Body of pancreas (tissue), 4 donors: ENCODE measurements around the gene SBSN. TPM values are rescaled to one million over a fixed set of nuclear protein-coding genes. Genes with fewer than 3 reads are reported as not detected.

ENCODE experiments used
- ATAC-seq: fragments of 150-250 bp; one replicate; pipeline ENCODE4 v1.9.1; 2016
- DNase-seq, 4 donors: peaks; one replicate each; pipeline ENCODE4 v3.0.0-alpha.2; 2019
- H3K27ac ChIP-seq, 4 donors: fragments of 200-600 bp; sonication (generic); 1 replicate in 3 of 4; 2 replicates in 1 of 4; pipeline versions ENCODE4 v1.5.1 to v1.6.1; 2016 to 2019; ENCODE audit warnings: mild to moderate bottlenecking in 1 of 4, mixed read lengths in 1 of 4, moderate library complexity in 1 of 4
- H3K27me3 ChIP-seq, 2 donors: fragments of 200-600 bp; sonication (generic); one replicate each; pipeline ENCODE4 v1.6.0; 2016; ENCODE audit warnings: mild to moderate bottlenecking in 1 of 2
- H3K36me3 ChIP-seq, 2 donors: fragments of 200-600 bp; sonication (generic); replicated peaks in 1 of 2; 2 replicates each; pipeline ENCODE4 v1.5.1; 2016; ENCODE audit warnings: low read depth in 2 of 2; ENCODE audit not compliant: insufficient read depth in 1 of 2
- H3K4me1 ChIP-seq: fragments of 200-600 bp; sonication (generic); one replicate; pipeline ENCODE4 v1.6.0; 2016
- H3K4me3 ChIP-seq, 2 donors: fragments of 200-600 bp; sonication (generic); 1 replicate in 1 of 2; 2 replicates in 1 of 2; pipeline ENCODE4 v1.5.1; 2016 to 2019
- H3K9me3 ChIP-seq, 3 donors: fragments of 200-600 bp; sonication (generic); 1 replicate in 2 of 3; 2 replicates in 1 of 3; pipeline ENCODE4 v1.5.1; 2016
- POLR2A ChIP-seq, 3 donors: fragments of 450-650 bp; IDR thresholded peaks; one replicate each; pipeline ENCODE4 v1.6.1; 2016; ENCODE audit warnings: antibody characterized with exemption in 3 of 3, mild to moderate bottlenecking in 2 of 3
- WGBS, 2 donors: methylation state at CpG; one replicate each; pipeline ENCODE4 v1.1.5; 2017; 5-methylcytosine and 5-hydroxymethylcytosine counted together
- intact Hi-C: fragments of 100-400 bp; cut with DNase I; formaldehyde crosslinking; loops from one replicate; pipeline ENCODE4 v1.15.1; 2023
- total RNA-seq, 2 donors: library from RNA; depleted of rRNA; stranded (reverse); fragments of >200 nt; gene quantifications; one replicate each; pipeline ENCODE4 v1.1.0, GENCODE V29; 2016
- TF ChIP-seq, protein P1 (sequence below), 7 experiments: fragments of 450-650 bp in 4 of 7; fragments of 200-600 bp in 3 of 7; sonication (generic) in 3 of 7; IDR thresholded peaks; one replicate each; pipeline ENCODE4 v1.5.1; 2016 to 2019; ENCODE audit warnings: antibody characterized with exemption in 7 of 7

Gene SBSN
- total RNA-seq, 2 donors from 2014 or later = not detected

DNA sequence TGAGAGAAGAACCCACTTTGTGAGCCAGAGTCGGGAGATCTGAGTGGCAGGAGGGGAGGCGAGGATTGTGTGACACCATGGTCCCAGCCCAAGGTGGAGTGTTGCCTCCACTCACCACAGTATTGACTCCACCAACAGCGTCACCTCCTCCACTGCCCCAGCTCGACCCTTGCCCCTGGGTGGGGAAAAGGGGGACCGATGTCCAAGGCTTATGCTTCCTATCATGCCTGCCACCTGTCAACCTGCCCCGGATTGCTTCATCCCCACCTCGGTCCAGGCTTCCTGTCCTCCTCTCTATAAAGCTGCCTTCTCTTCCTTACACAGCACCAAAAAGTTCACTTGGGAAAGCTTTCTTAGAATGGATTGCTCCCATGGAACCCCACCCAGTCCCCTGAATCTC is 22.1 kb downstream of the SBSN start:
- intact Hi-C loops = no loop called here
- 80 to 87% methylated on average over 7 of the region's 7 CpGs for WGBS, 2 donors

DNA sequence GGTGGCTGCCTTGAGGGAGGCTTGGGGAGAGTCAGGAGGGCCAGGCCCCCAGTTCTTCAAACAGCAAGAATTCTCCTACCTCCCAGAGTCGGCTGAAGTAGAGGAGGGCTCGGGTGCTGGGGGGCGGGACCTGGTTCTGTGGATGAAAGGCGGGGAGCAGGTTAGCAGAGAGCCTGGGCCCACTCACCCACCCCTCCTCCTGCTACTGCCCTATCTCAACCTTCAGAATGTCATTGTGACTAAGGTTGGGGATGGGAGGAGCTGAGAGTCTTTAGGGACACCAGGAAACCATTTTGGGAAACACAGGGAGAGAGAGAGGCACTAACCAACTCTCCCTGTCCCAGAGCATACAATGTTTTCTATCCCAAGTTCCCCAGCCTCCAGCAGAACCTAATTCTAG is 25.4 kb downstream of the SBSN start:
- Histone ChIP-seq H3K9me3 (no peaks in the 10 kb centered on the region), H3K4me3 (no peak overlapping the region), H3K27ac (no peak overlapping the region), H3K27me3 (no peaks in the 10 kb centered on the region), H3K36me3 (peaks cover 4 to 11% of the 10 kb centered on the region in 2 donors), H3K4me1 (no peaks in the 10 kb centered on the region)
- intact Hi-C loops = no loop called here
- ATAC-seq = no peak
- TF ChIP-seq, protein P1, sequence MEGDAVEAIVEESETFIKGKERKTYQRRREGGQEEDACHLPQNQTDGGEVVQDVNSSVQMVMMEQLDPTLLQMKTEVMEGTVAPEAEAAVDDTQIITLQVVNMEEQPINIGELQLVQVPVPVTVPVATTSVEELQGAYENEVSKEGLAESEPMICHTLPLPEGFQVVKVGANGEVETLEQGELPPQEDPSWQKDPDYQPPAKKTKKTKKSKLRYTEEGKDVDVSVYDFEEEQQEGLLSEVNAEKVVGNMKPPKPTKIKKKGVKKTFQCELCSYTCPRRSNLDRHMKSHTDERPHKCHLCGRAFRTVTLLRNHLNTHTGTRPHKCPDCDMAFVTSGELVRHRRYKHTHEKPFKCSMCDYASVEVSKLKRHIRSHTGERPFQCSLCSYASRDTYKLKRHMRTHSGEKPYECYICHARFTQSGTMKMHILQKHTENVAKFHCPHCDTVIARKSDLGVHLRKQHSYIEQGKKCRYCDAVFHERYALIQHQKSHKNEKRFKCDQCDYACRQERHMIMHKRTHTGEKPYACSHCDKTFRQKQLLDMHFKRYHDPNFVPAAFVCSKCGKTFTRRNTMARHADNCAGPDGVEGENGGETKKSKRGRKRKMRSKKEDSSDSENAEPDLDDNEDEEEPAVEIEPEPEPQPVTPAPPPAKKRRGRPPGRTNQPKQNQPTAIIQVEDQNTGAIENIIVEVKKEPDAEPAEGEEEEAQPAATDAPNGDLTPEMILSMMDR (IDR thresholded peaks at IDR 0.05) = no peak
- TF ChIP-seq POLR2A (IDR thresholded peaks at IDR 0.05) = no peak
- 85 to 89% methylated on average over 4 of the region's 4 CpGs for WGBS, 2 donors
- DNase-seq = no peak

More for the DNA sequence above, 22.1 kb downstream of the SBSN start:
- Histone ChIP-seq H3K36me3 (peaks cover 0 to 3% of the 10 kb centered on the region in 2 donors), H3K4me3 (no peak overlapping the region), H3K9me3 (no peaks in the 10 kb centered on the region), H3K27ac (no peak overlapping the region), H3K4me1 (peaks cover 19% of the 10 kb centered on the region), H3K27me3 (no peaks in the 10 kb centered on the region)
- TF ChIP-seq, protein P1 (IDR thresholded peaks at IDR 0.05) = no peak
- TF ChIP-seq POLR2A (IDR thresholded peaks at IDR 0.05) = no peak
- DNase-seq = no peak
- no peak for ATAC-seq

DNA sequence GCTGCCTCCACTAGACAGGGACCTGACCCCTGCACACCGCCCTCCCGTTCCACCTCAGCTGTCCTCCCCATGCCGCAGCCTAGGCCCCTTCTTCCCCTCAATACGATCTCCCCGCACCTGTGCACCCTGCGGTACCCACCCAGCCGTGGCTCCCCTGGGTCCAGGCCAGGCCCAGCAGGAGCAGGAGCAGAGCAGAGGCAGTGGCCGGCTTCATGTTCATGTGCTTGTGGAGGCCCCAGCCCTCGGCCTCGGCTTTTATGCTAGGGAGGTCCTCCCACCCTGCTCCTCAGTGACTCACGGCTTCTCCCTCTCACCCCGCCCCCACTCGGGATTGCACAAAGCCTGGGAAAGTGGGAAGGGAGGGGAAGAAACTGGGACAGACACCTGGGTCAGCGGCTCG is 26.4 kb downstream of the SBSN start:
- Histone ChIP-seq H3K4me3 (no peak overlapping the region), H3K36me3 (peaks cover 4 to 11% of the 10 kb centered on the region in 2 donors), H3K4me1 (no peaks in the 10 kb centered on the region), H3K9me3 (no peaks in the 10 kb centered on the region), H3K27me3 (no peaks in the 10 kb centered on the region), H3K27ac (no peak overlapping the region)
- no peak for ATAC-seq
- 79 to 95% methylated on average over 14 to 15 of the region's 15 CpGs for WGBS, 2 donors
- DNase-seq = no peak
- TF ChIP-seq, protein P1 (IDR thresholded peaks at IDR 0.05) = no peak
- TF ChIP-seq POLR2A (IDR thresholded peaks at IDR 0.05) = no peak
- intact Hi-C loops = no loop called here

DNA sequence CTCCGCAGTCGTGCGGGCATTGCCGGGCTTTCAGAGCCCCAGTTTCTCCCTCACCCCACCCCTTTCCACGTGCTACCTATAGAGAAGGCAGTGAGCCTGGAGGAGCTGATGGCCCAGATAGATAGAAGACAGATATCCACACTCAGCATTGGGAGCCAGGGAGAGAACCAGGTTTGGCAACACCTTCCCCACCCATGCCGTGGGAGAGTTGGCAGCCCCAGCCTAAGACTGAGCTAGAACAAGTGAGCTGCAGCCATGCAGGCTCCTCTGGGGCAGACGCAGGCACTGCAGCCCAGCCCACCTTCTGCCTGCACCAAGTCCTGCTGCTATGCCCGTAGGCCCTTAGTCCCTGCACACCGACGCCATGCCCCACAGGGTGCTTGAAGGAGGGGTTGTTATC is 27.5 kb downstream of the SBSN start:
- Histone ChIP-seq H3K36me3 (peaks cover 4 to 11% of the 10 kb centered on the region in 2 donors), H3K4me1 (peaks cover under 1% of the 10 kb centered on the region), H3K27ac (no peak overlapping the region), H3K27me3 (no peaks in the 10 kb centered on the region), H3K4me3 (no peak overlapping the region), H3K9me3 (no peaks in the 10 kb centered on the region)
- TF ChIP-seq, protein P1 (IDR thresholded peaks at IDR 0.05) = no peak
- TF ChIP-seq POLR2A (IDR thresholded peaks at IDR 0.05) = no peak
- ATAC-seq (no peak), DNase-seq (no peak)
- WGBS, 2 donors = 90% methylated on average over 7 to 10 of the region's 10 CpGs
- intact Hi-C loops = no loop called here

DNA sequence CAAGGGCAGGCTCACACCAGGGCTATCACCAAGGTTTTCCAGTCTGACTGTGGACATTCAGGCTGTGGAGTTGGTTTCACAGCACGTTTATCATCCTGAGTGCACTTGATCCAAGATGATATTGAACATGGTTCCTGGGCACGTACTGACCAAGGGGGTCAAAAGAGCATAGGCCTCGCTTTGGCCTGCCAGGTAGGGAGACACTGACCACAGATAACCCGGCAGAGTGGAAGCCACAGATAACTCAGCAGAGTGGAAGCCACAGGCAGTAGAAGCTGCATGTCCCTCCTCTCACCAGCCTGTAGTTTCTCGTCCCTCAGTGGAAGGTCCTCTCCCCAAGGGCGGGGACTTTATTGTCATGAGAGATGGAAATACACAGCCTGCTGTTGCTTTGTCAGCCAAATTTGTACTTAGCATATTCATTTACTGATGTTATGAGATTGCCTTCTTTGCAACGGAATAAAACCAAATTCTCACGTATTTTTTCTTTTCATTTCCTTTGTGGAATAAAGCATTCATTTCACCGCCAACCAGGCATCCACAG is 29.1 kb downstream of the SBSN start:
- intact Hi-C loops = loop anchor here (10.0 kb wide), 1 partner anchor 154 kb away; the partner anchor contains the start of gene FFAR1
- DNase-seq (no peak), ATAC-seq (no peak)
- WGBS, 2 donors = 69 to 70% methylated on average over 6 to 9 of the region's 9 CpGs
- TF ChIP-seq, protein P1 (IDR thresholded peaks at IDR 0.05) = no peak
- no peak for TF ChIP-seq POLR2A (IDR thresholded peaks at IDR 0.05)
- Histone ChIP-seq H3K9me3 (no peaks in the 10 kb centered on the region), H3K4me1 (peaks cover 7% of the 10 kb centered on the region), H3K4me3 (no peak overlapping the region), H3K27ac (no peak overlapping the region), H3K27me3 (no peaks in the 10 kb centered on the region), H3K36me3 (peaks cover 4 to 8% of the 10 kb centered on the region in 2 donors)
